ENCODE measurements around the gene AFF1. TPM values are rescaled to one million over a fixed set of nuclear protein-coding genes. Genes with fewer than 3 reads are reported as not detected.

Gene AFF1
- total RNA-seq, 4 donors from 2014 or later: 90.1 to 132 (median 101) TPM

DNA sequence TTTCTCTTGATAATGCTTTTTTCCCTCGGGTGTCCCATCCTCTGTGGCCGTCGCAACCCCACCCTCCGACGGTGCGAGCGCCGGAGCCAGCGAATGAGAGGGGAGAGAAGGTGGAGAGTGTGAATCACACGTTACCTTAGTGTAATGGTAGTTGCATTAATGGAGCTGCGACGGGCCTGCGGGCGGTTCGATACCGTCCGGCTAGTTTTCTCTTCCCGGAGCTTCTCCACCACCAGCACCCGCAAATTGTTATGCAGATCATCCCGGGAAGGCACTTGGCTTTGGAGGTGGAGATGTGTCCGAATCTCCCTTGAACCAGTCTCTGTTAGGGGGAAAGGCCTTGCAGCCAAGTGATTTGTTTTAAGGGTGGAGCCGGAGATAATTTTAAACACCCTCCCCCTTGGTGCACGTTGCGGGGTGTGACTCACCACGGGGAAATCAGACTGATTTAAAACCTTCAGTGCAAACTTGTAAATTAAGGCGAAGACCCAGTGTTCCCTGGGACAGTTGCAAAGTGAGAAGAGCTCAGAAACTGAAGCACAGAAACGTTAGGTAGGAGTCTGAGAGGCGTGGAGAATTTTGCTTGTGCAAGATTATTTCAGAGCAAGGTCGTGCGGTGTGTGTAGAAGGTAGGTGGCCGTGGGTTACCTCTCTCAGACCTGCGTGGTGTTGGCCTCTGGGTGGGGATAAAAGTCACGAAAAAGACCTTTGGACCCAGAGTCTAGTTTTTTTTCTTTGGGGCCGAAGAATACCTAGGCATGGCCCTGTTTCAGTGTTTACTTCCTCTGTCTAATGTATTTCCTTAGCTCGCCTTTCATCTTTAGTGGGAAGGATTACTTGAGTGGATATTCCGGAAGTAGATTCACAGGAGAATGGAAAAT is 1.3 kb downstream of the AFF1 start:
- TF ChIP-seq, protein P1, sequence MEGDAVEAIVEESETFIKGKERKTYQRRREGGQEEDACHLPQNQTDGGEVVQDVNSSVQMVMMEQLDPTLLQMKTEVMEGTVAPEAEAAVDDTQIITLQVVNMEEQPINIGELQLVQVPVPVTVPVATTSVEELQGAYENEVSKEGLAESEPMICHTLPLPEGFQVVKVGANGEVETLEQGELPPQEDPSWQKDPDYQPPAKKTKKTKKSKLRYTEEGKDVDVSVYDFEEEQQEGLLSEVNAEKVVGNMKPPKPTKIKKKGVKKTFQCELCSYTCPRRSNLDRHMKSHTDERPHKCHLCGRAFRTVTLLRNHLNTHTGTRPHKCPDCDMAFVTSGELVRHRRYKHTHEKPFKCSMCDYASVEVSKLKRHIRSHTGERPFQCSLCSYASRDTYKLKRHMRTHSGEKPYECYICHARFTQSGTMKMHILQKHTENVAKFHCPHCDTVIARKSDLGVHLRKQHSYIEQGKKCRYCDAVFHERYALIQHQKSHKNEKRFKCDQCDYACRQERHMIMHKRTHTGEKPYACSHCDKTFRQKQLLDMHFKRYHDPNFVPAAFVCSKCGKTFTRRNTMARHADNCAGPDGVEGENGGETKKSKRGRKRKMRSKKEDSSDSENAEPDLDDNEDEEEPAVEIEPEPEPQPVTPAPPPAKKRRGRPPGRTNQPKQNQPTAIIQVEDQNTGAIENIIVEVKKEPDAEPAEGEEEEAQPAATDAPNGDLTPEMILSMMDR (IDR thresholded peaks at IDR 0.05; ENCODE audit: low read depth): no peak

DNA sequence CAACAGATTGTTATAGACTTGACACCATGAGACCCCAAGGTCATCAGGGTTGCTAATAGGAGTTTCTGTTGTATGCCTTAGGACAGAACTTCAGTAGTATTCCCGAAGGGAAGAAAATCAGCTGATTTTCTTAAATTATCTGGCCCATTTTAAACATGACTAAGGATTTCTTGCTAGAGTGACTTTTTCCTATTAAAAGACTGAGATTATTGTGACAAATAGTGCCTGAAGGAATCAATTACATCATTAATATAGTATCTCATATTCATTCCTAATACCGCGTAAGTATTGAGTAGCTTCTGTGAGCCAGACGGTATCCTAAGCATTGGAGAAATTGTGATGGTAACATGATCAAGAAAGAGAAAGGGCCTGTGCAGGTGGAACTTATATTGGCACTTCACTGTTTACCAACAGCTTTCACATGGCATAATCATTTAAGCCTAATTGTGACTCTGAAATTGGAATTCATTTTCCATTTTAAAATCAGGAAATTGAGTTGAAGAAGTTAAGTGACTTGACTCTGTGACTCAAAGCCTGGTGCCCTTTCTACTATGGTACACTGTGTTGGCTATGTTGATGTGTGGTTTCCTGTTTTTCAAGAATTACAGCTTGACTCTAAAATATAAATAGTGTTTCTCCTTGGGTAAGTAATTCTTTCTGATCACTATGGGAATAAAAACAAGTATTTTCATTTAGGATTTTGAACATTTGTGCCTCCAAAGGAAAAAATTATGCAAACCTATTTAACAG is 4.1 kb downstream of the AFF1 start:
- TF ChIP-seq, protein P1 (IDR thresholded peaks at IDR 0.05; ENCODE audit: low read depth): no peak

DNA sequence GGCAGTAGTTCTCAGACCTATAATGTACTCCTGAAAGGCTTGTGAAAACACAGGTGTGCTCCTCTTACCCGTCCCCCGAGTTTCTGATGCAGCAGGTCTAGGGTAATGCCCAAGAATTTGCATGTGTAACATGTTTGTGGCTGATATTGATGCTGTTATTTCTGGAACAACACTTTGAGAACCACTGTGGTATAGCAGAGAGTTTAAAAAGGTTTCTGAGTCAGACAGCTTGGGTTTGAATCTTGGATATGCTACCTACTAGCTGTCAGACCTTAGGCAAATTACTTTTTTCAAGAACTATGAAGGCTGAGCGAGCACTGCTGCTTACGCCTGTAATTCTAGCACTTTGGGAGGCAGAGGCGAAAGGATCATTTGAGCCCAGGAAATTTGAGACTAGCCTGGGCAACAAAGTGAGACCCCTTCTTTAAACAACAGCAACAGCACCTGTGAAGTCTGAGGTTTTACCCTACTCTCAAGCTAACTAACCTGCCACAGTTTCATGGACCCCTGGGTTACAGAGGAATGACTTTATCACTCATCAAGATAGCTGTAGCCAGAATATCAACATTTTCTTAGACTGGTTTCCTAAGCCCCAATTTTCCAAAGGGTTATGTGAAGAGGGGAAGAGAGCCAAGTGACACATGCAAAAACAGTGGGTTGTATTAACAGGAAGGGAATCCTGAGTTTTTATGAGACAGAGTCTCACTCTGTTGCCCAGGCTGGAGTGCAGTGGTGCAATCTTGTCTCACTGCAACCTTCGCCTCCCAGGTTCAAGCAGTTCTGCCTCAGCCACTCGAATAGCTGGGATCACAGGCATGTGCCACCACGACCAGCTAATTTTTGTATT is 5.1 kb downstream of the AFF1 start:
- TF ChIP-seq, protein P1 (IDR thresholded peaks at IDR 0.05; ENCODE audit: low read depth): no peak

DNA sequence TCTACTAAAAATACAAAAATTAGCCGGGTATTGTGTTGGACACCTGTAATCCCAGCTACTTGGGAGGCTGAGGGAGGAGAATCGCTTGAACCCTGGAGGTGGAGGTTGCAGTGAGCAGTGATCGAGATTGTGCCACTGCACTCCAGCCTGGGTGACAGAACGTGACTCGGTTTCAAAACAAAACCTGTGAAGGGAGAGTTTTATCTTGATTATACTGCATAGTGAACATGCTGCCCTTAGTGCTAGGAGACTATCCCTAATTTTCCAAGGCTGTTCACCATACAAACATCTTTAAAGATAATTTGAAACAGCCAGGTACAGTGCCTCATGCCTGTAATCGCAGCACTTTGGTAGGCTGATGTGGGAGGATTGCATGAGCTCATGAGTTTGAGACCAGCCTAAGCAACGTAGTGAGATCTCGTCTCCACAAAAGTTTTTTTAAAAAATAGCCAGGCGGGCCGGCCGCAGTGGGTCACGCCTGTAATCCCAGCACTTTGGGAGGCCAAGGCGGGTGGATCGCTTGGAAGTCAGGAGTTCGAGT is 6.2 kb downstream of the AFF1 start:
- TF ChIP-seq, protein P1 (IDR thresholded peaks at IDR 0.05; ENCODE audit: low read depth): no peak

DNA sequence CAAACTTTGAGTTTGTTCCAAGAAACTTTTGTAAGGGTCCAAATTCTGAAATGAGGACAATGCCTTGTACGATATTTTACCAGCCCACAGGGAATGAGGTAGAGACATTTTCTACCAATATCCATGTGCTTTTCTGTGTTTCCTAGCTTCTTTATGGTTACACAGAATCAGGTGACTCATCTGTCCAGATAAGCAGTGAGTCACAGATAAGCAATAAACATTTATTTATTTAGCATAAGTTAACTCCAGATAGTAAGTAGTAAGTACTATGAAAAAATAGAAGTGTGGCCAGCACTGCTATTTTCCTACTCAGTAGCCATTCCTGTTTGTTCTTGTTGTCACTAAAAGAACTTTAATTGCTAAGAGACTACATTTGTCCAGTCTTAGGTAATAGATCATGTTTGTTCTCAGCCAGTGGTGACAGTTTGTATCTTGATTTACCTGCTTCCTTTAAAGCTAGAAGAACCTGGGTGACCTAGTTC is 7.4 kb downstream of the AFF1 start:
- TF ChIP-seq, protein P1 (IDR thresholded peaks at IDR 0.05; ENCODE audit: low read depth): no peak

DNA sequence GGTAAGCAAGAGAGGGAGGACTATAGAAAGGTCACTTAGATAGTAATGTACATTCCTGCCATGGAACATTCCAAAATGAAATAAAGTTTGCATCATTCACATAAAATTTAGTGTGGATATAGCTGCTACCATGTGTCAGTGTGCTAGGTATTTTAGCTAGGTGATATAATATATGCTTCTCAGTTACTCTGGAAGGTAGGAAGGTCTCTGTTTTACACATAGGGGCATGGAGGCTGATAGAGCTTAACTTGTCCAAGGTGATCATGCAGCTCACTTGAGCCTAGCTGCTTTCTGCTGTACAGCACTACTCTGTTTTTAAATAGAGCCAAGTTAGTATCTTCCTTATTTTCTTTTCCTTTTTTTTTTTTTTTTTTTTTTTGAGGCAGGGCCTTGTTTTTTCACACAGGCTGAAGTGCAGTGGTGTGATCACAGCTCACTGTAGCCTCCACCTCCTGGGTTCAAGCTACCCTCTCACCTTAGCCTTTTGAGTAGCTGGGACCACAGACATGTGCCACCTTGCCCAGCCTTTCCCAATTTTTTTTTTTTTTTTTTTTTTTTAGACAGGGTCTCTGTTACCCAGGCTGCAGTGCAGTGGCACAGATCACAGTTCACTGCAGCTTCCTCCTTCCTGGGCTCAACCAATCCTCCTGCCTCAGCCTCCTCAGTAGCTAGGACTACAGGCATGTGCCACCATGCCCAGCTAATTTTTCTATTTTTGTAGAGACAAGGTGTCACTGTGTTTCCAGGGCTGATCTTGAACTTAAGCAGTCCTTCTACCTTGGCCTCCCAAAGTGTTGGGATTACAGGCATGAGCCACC is 10.4 kb downstream of the AFF1 start:
- TF ChIP-seq, protein P1 (IDR thresholded peaks at IDR 0.05; ENCODE audit: low read depth): no peak
